B cell (primary cell): ENCODE measurements around the gene UBD.

Experiments
- EZH2 ChIP-seq: IDR thresholded peaks from 2 replicates; pipeline ENCODE4 v1.6.1; 2012; ENCODE audit warnings: borderline replicate concordance, low read depth, mild to moderate bottlenecking, moderate library complexity, low read length; ENCODE audit not compliant: insufficient read depth, poor library complexity, severe bottlenecking
- TF ChIP-seq, protein P1 (sequence below): fragments of 200-600 bp; IDR thresholded peaks from one replicate; pipeline ENCODE4 v1.8.0; 2022; ENCODE audit warnings: antibody characterized with exemption, mild to moderate bottlenecking

DNA sequence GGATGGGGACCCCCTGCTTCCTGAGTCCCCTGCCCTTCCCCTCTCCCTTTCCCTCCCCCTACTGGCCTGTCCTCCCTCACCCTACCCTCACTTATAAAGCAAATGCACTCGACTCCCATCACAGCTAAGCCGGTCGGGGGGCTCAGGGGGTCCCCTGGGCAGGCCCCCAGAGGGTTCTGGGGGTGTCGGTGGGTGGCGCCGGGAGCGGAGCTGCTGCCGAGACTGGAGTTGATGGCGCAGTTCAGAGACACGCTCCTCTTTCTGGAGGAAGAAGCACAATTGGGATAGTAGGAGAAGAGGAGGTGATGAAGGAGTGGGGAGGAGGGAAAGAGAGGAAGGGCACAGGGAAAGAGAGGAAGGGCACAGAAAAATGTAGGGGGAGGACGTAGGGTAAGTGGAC is 43.9 kb upstream of the UBD start:
- TF ChIP-seq, protein P1, sequence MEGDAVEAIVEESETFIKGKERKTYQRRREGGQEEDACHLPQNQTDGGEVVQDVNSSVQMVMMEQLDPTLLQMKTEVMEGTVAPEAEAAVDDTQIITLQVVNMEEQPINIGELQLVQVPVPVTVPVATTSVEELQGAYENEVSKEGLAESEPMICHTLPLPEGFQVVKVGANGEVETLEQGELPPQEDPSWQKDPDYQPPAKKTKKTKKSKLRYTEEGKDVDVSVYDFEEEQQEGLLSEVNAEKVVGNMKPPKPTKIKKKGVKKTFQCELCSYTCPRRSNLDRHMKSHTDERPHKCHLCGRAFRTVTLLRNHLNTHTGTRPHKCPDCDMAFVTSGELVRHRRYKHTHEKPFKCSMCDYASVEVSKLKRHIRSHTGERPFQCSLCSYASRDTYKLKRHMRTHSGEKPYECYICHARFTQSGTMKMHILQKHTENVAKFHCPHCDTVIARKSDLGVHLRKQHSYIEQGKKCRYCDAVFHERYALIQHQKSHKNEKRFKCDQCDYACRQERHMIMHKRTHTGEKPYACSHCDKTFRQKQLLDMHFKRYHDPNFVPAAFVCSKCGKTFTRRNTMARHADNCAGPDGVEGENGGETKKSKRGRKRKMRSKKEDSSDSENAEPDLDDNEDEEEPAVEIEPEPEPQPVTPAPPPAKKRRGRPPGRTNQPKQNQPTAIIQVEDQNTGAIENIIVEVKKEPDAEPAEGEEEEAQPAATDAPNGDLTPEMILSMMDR: no peak
- no peak for TF ChIP-seq EZH2
